Measurements from ENCODE around the gene PRR36.

The PRR36 gene

DNA sequence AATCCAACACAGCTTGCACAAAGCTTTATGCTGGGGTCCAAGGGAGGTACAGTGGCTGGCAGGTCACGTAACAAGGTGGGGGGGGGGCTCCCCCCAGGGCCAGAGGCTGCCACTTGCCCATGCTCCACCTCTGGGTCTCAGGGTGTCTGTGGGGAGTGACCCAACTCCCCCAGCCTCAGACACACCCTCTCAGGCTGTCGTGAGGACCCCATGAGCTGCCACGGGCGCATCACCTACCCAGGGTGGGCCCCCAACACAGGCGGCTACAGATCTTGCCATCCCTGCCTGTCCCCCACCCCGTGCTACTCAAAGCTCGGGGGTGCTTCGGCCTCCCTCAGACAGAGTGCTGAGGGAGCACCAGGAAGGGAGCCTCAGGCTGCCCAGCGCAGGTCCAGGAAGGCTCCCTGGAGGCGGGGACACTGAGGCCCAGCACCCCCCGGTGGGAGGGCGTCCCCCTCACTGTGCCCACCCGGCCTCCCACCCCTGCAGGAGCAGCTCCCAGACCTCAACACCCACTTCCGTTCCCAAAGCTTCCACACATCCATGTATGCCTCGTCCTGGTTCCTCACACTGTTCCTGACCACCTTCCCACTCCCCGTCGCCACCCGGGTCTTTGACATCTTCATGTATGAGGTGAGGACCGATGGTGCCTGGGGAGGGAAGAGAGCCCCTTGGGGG, 23.1 kb downstream of the PRR36 start:
- in situ Hi-C loops (cut with MboI; ENCODE audit: low sequenced_read_pairs) = no loop called here
- H3K27me3 ChIP-seq (ENCODE audit: low read depth) = no peaks in the 10 kb centered on the region
- DNase-seq (ENCODE audit: low spot score in 2 of 2) = no peak
- H3K4me3 ChIP-seq = no peak overlapping the region
- H3K9me3 ChIP-seq = no peaks in the 10 kb centered on the region
- no peaks in the 10 kb centered on the region for H3K36me3 ChIP-seq (replicated peaks)
- H3K4me1 ChIP-seq = peaks cover 4% of the 10 kb centered on the region; the same call in 1 of the 2 replicates

DNA sequence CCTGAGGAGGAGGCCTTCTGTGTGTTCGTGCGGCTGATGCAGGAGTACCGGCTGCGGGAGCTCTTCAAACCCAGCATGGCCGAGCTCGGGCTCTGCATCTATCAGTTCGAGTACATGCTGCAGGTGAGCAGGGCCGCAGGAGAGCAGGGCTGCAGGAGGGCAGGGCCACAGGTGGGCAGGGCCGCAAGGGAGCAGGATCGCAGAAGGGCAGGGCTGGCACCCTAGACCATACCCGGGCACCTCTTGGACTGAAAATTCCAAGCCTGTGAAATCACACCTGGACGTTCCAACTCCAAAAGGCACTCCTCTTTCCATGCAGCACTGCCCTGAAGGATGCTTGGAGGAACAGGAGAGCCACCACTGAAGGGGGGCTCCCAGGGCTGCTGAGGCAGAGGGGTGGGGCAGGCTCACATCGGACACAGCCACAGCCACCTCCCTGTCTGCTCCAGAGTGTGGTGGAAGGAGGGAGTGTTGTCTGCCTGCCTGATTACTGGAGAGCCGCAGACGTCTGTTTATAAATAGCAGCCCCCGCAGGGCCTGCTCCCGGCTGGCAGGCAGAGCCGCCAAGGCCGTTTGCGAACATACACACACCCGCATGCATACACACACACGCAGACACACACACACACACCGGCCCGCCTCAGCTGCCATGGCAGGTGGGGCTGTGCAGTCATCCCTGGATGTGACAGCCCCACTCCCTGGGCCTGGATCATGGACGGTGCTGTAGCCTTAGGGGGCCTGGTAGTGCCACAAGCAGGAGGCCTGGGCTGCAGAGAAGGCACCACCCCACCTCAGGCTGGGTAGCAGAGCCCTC, 24.0 kb downstream of the PRR36 start:
- no peaks in the 10 kb centered on the region for H3K27me3 ChIP-seq (ENCODE audit: low read depth)
- peaks cover 4% of the 10 kb centered on the region; the same call in 1 of the 2 replicates for H3K4me1 ChIP-seq
- in situ Hi-C loops (cut with MboI; ENCODE audit: low sequenced_read_pairs) = no loop called here
- no peaks in the 10 kb centered on the region for H3K9me3 ChIP-seq
- DNase-seq (ENCODE audit: low spot score in 2 of 2) = no peak
- no peaks in the 10 kb centered on the region for H3K36me3 ChIP-seq (replicated peaks)
- H3K4me3 ChIP-seq = no peak overlapping the region

DNA sequence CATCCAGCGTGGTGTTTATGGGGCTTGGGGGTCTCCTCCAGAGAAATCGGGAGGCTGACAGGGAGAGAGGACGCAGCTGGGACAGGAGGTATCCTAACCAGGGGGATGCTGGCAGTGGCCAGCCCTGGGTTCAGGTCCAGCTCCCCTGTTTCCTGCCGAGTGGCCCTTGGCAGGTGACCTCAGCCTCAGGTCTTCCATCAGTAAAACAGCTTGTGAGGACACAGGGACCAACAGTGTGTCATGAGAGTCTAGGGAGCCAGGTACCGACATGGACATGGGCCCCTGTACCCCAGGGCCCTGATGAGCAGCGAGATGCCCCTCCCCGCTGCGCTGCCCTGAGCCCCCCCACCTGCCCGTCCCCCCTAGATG, 24.6 kb downstream of the PRR36 start:
- in situ Hi-C loops (cut with MboI; ENCODE audit: low sequenced_read_pairs) = no loop called here
- Histone ChIP-seq H3K4me1 (peaks cover 4% of the 10 kb centered on the region; the same call in 1 of the 2 replicates), H3K27me3 (ENCODE audit: low read depth) (no peaks in the 10 kb centered on the region), H3K36me3 (replicated peaks) (no peaks in the 10 kb centered on the region), H3K9me3 (no peaks in the 10 kb centered on the region), H3K4me3 (no peak overlapping the region)
- no peak for DNase-seq (ENCODE audit: low spot score in 2 of 2)

DNA sequence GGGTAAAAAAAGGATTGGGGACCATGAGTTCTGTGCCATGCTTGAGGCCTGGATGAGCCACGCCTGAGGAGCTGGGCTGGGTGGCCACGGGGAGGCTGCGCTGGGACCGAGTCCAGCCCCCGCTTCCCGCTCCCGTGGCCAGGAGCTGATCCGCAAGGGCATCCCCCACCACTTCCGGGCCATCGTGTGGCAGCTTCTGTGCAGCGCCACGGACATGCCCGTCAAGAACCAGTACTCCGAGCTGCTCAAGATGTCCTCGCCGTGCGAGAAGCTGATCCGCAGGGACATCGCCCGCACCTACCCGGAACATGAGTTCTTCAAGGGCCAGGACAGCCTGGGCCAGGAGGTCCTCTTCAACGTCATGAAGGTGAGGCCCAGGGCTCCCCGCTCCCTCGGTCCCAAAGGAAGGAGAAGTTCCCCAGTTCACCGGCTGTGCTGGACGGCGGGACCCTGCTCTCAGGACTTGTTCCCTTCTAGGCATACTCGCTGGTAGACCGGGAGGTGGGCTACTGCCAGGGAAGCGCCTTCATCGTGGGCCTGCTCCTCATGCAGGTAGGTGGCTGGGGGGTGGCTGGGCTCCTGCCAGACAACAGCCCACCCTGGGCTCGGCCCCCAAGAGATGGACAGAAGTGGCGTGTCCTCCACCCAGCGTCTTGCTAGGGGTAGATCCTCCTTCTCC, 25.3 kb downstream of the PRR36 start:
- Histone ChIP-seq H3K4me3 (no peak overlapping the region), H3K36me3 (replicated peaks) (no peaks in the 10 kb centered on the region), H3K4me1 (peaks cover 4% of the 10 kb centered on the region; the same call in 1 of the 2 replicates), H3K27me3 (ENCODE audit: low read depth) (no peaks in the 10 kb centered on the region), H3K9me3 (no peaks in the 10 kb centered on the region)
- in situ Hi-C loops (cut with MboI; ENCODE audit: low sequenced_read_pairs) = no loop called here
- no peak for DNase-seq (ENCODE audit: low spot score in 2 of 2)

DNA sequence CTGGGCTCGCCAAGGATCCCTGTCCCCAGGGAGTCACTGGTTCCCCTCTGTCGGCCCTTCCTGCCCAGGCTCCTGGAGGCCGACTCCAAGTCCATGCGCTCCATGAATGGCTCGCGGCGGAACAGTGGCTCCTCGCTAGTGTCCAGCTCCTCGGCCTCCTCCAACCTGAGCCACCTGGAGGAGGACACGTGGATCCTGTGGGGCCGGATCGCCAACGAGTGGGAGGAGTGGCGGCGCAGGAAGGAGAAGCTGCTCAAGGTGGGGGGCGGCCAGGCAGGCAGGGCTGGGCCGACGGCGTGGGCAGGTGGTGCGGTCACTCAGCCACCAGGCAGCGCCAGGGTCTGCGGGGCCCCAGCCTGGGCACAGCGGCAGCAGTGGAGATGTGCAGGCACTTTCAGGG, 26.5 kb downstream of the PRR36 start:
- Histone ChIP-seq H3K4me3 (no peak overlapping the region), H3K4me1 (no peaks in the 10 kb centered on the region), H3K36me3 (replicated peaks) (no peaks in the 10 kb centered on the region), H3K9me3 (no peaks in the 10 kb centered on the region), H3K27me3 (ENCODE audit: low read depth) (no peaks in the 10 kb centered on the region)
- DNase-seq (ENCODE audit: low spot score in 2 of 2) = no peak
- in situ Hi-C loops (cut with MboI; ENCODE audit: low sequenced_read_pairs) = no loop called here

DNA sequence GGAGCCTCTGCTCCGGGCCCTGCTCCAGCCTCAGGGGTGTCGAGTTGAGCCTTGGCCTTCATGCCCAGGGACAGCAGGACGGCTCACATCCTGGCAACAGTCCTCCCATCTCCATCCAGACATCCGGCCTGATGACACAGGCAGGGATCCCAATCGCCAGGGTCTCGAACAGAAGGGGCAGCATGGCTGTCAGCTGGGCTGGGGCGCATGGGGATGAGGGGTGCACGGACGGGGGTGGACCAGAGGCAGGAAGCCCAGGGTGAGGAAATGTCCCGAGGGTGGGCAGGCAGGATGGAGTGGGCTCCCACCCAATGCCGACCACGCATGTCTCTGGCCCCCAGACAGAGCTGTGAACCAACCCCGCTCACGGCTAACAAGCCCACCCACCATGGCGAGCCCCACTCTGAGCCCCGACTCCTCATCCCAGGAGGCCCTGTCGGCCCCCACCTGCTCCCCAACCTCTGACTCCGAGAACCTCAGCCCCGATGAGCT, 28.0 kb downstream of the PRR36 start:
- H3K9me3 ChIP-seq = no peaks in the 10 kb centered on the region
- H3K27me3 ChIP-seq (ENCODE audit: low read depth) = no peaks in the 10 kb centered on the region
- no peaks in the 10 kb centered on the region for H3K36me3 ChIP-seq (replicated peaks)
- in situ Hi-C loops (cut with MboI; ENCODE audit: low sequenced_read_pairs) = no loop called here
- DNase-seq (ENCODE audit: low spot score in 2 of 2) = no peak
- H3K4me1 ChIP-seq = no peaks in the 10 kb centered on the region
- H3K4me3 ChIP-seq = no peak overlapping the region

DNA sequence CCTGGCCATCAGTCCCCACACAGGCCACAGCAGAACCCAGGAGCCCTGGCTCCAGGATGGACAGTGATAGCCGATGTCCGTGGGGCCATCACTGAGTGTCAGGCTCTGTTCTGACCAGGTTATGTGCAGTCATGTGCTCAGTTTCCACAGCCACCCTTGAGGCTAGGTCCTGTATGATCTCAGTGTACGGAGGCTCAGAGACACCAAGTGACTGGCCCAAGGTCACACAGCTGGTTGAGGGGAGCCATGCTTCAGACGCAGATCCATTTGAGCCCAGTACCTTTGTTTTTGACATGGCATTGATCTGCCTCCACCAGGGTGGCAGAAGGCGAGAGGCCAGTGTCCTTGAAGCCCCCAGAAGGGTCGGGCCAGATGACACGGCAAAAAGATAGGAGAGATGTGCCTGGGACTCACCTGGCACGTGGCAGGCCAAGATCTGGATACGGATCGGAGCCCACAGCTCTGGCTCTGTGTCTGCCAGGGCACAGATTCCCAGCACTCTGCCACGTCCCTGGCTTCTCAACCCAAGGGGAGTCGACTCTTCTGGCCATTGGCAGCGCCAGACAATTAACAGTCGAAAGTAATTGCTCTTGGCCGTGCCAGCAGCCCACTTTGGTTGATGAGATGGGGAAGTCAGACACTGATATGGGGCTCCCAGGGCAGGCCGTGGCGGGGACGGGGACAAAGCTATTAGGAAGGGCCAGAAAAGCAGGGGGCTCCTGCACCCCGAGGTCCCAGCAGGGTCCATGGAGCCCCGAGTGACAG, 28.6 kb downstream of the PRR36 start:
- in situ Hi-C loops (cut with MboI; ENCODE audit: low sequenced_read_pairs) = no loop called here
- DNase-seq (ENCODE audit: low spot score in 2 of 2) = no peak
- H3K4me1 ChIP-seq = no peaks in the 10 kb centered on the region

DNA sequence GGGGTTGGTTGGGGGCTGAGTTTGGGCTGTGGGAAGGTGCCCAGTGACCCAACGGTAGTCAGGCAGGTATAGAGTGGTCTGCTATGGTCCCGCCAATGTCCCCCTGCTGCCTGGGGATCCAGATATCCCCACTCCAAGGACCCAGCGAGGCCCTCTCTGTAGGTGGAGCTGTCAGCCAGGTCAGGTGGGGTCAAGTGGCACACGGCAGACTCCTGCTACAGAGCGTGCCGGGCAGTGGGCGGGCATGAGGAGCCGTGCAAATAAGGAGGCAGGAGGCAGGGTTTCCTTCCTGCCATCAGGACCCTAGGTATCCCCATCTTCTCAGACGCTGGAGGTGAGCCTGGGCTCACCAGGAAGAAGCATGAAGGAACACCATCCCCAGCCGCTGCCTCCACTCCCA, 29.2 kb downstream of the PRR36 start:
- H3K4me1 ChIP-seq = no peaks in the 10 kb centered on the region
- H3K9me3 ChIP-seq = no peaks in the 10 kb centered on the region
- in situ Hi-C loops (cut with MboI; ENCODE audit: low sequenced_read_pairs) = no loop called here
- no peak overlapping the region for H3K4me3 ChIP-seq
- no peaks in the 10 kb centered on the region for H3K36me3 ChIP-seq (replicated peaks)
- H3K27me3 ChIP-seq (ENCODE audit: low read depth) = no peaks in the 10 kb centered on the region
- DNase-seq (ENCODE audit: low spot score in 2 of 2) = no peak

More for the DNA sequence above, 28.6 kb downstream of the PRR36 start:
- Histone ChIP-seq H3K9me3 (no peaks in the 10 kb centered on the region), H3K27me3 (ENCODE audit: low read depth) (no peaks in the 10 kb centered on the region), H3K36me3 (replicated peaks) (no peaks in the 10 kb centered on the region), H3K4me3 (no peak overlapping the region)

DNA sequence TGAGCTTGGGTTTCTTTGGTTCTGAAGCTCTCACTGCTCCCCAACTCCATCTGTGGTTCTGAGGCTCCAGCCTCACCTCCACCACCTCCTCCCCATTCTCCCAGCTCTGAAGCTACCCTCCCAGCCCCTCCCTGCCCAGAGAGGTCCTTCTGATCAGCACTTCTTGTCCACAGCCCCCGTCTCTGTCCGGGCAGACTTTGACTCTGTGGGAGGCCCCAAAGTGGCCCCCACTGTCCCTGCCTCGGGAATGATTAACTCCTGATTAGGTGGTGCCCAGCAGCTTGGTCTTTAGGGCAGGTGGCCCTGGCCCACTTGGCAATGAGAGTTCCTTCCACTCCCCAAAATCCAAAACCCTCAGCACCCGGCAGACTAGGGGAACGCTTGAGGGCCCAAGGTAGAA, 29.8 kb downstream of the PRR36 start:
- H3K27me3 ChIP-seq (ENCODE audit: low read depth) = no peaks in the 10 kb centered on the region
- H3K36me3 ChIP-seq (replicated peaks) = no peaks in the 10 kb centered on the region
- no peaks in the 10 kb centered on the region for H3K4me1 ChIP-seq
- DNase-seq (ENCODE audit: low spot score in 2 of 2) = no peak
- H3K9me3 ChIP-seq = no peaks in the 10 kb centered on the region
- in situ Hi-C loops (cut with MboI; ENCODE audit: low sequenced_read_pairs) = no loop called here
- no peak overlapping the region for H3K4me3 ChIP-seq

DNA sequence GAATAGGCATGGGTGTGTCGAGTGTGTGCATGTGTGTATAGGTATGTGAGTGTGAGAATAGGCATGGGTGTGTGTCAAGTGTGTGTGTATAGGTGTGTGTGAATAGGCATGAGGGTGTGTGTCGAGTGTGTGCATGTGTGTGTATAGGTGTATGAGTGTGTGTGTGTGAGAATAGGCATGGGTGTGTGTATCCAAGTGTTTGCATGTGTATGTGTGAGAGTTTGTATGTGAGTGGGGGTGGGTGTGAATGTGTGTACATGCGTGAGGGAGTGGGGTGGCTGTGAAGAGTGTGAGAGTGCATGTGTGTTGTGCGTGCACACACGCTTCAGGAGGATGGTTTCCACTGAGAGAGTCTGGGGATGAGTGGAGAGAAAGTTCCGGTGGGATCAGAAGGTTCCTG, 30.7 kb downstream of the PRR36 start:
- no peaks in the 10 kb centered on the region for H3K9me3 ChIP-seq
- no peaks in the 10 kb centered on the region for H3K27me3 ChIP-seq (ENCODE audit: low read depth)
- no peak for DNase-seq (ENCODE audit: low spot score in 2 of 2)
- H3K36me3 ChIP-seq (replicated peaks) = no peaks in the 10 kb centered on the region
- no peaks in the 10 kb centered on the region for H3K4me1 ChIP-seq
- no peak overlapping the region for H3K4me3 ChIP-seq
- in situ Hi-C loops (cut with MboI; ENCODE audit: low sequenced_read_pairs) = no loop called here

DNA sequence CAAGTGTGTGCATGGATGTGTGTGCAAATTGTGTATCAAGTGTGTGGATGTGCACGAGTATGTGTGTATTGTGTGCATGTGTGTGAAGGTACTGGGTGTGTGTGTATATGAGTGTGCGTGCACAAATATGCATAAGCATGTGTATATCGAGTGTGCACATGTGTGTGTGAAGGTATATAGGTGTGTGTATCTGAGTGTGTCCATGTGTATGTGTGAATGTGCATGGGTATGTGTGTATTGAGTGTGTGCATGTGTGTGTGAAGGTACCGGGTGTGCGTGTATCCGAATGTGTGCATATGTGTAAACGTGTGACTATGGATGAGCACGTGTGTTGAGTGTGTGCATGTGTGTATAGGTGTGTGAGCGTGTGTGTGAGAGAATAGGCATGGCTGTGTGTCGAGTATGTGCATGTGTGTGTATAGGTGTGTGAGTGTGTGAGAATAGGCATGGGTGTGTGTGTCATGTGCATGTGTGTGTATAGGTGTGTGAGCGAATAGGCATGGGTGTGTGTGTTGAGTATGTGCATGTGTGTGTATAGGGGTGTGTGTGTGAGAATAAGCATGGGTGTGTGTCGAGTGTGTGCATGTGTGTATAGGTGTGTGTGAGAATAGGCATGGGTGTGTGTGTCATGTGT, 31.4 kb downstream of the PRR36 start:
- Histone ChIP-seq H3K27me3 (ENCODE audit: low read depth) (no peaks in the 10 kb centered on the region), H3K36me3 (replicated peaks) (no peaks in the 10 kb centered on the region), H3K4me1 (no peaks in the 10 kb centered on the region), H3K9me3 (no peaks in the 10 kb centered on the region), H3K4me3 (no peak overlapping the region)
- no peak for DNase-seq (ENCODE audit: low spot score in 2 of 2)
- in situ Hi-C loops (cut with MboI; ENCODE audit: low sequenced_read_pairs) = no loop called here

DNA sequence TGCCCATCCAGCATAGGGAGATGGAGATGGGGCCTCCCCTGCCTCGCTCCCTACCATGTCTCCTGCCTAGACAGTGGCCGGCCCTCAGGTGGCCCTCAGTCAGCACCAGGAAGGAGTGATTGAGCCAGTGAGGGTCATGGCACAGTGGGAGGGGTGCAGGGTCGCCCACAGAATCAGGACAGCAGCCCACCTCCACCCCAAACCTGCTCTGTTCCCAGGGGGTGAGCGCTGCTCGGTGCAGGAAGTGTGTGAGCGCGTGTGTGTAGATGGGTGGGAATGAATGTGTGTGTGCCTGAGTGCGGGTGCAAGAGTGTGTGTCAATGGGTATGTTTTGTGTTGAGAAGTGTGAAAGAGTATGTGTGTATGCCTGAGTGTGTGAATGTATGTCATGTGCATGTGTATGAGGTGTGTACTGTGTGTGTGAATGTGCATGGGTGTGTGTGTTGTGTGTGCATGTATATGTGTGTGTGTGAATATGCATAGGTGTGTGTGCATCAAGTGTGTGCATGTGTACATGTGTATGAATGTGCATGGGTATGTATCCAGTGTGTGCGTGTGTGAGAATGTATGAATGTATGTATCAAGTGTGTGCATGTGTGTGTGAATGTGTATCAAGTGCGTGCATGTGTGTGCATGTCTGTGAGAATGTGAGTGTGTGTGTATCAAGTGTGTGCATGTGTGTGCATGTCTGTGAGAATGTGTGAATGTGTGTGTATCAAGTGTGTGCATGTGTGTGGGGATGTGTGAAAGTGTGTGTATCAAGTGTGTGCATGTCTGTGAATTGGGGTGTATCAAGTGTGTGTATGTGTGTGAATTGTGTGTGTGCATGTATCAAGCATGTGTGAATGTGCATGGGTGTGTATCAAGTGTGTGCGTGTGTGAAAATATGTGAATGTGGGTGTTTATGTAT, 32.2 kb downstream of the PRR36 start:
- no peaks in the 10 kb centered on the region for H3K4me1 ChIP-seq
- H3K9me3 ChIP-seq = no peaks in the 10 kb centered on the region
- no peaks in the 10 kb centered on the region for H3K27me3 ChIP-seq (ENCODE audit: low read depth)
- H3K4me3 ChIP-seq = no peak overlapping the region
- in situ Hi-C loops (cut with MboI; ENCODE audit: low sequenced_read_pairs) = no loop called here
- no peaks in the 10 kb centered on the region for H3K36me3 ChIP-seq (replicated peaks)
- no peak for DNase-seq (ENCODE audit: low spot score in 2 of 2)
